GM19099 (cell line): ENCODE results near the gene MRRF.

Experiments used
- POLR2A ChIP-seq: IDR thresholded peaks from 3 replicates; pipeline ENCODE4 v1.6.1; 2011; ENCODE audit warnings: low read depth; ENCODE audit not compliant: insufficient read length; ENCODE audit errors: extremely low read depth

Gene MRRF, protein sequence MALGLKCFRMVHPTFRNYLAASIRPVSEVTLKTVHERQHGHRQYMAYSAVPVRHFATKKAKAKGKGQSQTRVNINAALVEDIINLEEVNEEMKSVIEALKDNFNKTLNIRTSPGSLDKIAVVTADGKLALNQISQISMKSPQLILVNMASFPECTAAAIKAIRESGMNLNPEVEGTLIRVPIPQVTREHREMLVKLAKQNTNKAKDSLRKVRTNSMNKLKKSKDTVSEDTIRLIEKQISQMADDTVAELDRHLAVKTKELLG

DNA sequence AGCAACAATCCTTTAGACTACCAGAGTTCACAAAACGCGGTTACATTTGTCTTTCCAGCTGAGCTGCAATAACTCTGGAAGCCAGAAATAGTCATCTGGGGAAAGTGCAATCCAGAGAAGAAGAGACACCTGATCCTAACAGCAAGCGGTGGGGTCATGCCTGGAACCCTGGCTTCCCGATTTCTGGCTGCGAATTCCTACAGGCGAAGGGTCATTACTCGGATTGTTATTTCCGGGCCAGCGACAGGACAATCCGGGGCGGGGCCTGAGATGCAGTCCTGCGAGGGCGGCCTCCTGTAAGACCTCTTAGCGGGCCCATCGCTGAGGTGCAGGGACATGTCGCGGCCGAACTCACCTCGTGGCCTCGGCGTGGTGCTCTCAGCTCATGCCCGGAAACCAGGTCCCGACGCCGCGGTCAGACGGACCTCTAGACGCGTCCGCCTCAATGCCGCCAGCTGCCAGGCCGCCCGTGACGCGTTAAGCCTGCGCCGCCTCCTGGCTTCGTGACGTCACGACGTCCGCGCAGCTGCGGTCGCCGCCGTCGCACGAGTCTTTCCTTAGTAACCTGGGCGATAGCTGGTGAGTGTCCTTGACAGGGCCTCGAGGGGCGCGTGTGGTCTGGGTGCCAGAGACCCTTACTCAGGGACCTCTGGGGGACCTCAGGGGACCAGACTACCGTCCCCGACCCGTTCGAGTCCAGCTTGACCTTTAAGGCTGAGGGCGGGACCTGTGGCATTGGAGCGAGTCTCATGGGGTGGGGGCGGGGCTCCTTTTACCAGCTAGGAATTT is at the start of gene MRRF, which contains the start of gene RBM18:
Gene MRRF (plus strand): TSS at position 523 of the 789 bp plus-strand sequence. CDS start 6,010 bp downstream, outside the sequence.
Gene RBM18 (minus strand): TSS at position 481 of the 789 bp plus-strand sequence. CDS start 3,348 bp downstream, outside the sequence.
- peak; percentile 89 for TF ChIP-seq POLR2A

DNA sequence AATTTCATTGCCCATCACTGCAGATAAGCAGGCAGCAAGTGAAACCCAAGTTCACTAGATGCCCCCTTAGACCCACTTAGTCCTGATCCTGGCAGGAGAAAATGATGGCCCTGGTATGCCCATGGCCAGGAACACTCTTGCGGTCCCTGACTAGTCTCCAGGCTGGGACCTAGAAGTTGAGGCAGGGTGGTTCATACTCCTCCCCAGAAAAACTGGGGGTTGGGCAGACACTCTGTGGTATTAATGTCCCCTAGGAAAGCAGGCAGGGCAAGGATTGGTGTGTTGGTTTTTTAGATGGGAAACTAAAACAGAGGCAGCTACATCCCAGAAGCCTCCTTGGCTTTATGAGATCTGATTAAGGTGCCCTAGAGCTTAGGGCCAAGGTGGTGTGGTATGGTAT is 49.0 kb upstream of the MRRF start:
- TF ChIP-seq POLR2A: no peak

GRCh38 chr9:122216138-122216797 is 48.4 kb upstream of the MRRF start:
- no peak for TF ChIP-seq POLR2A

GRCh38 chr9:122216798-122217418 is 47.8 kb upstream of the MRRF start:
- TF ChIP-seq POLR2A: no peak

- no peak for TF ChIP-seq POLR2A
These were observed 47.0 kb upstream of the MRRF start for GRCh38 chr9:122217640-122218039.

GRCh38 chr9:122218071-122218934 is 46.4 kb upstream of the MRRF start:
- no peak for TF ChIP-seq POLR2A

DNA sequence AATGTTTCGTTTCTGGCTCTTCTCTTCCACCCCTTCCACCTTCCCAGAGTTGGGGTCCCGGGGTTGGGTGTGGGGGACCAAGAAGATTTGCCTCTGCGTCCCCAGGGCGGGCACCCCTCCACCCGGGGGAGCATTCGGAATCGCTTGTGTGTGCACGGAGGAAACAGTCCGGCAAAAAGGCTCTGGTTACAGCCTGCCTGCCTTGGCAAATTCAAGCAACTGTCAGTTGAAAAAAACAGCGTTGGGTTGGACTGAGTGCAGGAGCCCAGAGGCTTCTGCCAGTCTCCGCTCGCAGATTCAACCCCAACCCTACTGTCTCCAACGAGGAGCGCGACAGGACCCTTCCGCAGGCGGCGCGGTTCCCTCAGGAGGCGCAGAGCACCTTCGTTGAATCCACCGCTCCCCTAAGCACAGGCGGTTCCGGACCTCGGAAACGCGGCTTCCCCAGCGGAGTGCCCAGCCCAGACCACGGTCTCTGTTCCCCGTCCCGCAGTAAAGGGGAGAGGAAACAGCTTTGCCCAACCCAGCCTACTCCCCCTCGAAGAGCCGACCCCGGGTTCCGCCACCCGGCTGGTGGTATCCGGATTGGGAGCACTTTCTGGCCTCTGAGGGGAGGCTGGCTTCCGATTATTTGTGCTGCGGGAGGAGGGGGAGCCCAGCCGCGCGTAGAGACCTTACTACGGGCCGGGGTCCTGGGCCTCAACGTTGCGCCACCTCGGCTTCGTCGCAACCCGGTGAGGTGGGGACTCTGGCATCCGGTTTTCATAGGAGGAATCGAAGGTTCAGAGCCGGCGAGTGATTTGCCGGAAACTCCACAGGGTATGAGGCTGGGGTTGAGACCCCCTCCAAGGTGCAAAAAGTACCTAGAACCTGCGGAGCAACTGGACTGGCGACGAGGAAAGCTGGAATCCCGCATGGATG is 45.5 kb upstream of the MRRF start:
- no peak for TF ChIP-seq POLR2A

- TF ChIP-seq POLR2A: no peak
These were observed 44.6 kb upstream of the MRRF start for GRCh38 chr9:122219856-122220672.

- TF ChIP-seq POLR2A: no peak
These were observed 44.0 kb upstream of the MRRF start for GRCh38 chr9:122220673-122221182.

GRCh38 chr9:122221183-122221811 is 43.4 kb upstream of the MRRF start:
- TF ChIP-seq POLR2A: no peak

DNA sequence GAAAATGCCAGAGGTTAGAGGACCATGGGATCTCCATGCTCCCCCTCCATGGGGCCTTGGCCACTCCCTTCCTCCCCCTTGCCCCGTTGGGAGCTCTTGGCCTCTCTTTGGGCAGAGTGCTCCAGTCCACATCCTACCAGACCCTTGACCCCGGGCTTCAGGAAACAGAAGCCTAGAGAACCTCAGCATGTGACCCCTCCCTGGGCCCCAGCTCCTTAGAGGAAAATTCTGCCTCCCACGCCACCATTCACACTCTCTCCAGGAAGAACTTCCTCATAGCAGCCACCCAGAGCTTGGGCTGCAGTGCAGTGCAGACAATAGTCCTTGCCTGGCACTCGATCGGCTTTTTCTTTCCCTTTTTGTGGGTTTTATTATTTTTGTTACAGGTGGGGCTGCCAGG is 41.9 kb upstream of the MRRF start:
- TF ChIP-seq POLR2A: no peak

DNA sequence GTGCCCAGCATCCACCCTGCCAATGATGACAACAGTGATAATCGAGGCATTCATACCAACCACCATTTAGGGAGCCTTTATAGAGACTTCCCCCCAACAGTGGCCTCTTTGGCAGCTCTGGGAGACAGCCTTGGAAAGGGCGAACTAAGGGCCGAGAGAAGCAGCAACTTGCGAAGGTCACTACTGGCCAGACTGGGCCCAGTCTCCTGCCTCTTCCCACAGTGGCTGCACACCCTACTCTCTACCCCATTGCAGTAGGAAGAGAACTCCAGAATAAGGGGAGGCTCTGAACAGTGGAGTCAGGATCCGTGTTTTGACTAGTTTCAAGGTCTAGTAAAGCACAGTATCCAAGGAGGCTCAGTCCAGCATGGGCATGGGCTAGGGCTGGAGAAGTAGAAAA is 41.2 kb upstream of the MRRF start:
- TF ChIP-seq POLR2A: no peak
